GM10266 (cell line): ENCODE measurements around the gene GTPBP2.

Experiments used
- DNase-seq: peaks from one replicate; pipeline ENCODE4 v3.0.0; 2012; ENCODE audit errors: extremely low spot score
- TF ChIP-seq, protein P1 (sequence below): IDR thresholded peaks from 2 replicates; pipeline ENCODE4 v1.5.1; 2012; ENCODE audit warnings: mild to moderate bottlenecking, low read depth; ENCODE audit not compliant: control insufficient read depth, insufficient read depth; ENCODE audit errors: missing control alignments

The GTPBP2 gene

GRCh38 chr6:43673444-43674084, 44.5 kb upstream of the GTPBP2 start:
- TF ChIP-seq, protein P1, sequence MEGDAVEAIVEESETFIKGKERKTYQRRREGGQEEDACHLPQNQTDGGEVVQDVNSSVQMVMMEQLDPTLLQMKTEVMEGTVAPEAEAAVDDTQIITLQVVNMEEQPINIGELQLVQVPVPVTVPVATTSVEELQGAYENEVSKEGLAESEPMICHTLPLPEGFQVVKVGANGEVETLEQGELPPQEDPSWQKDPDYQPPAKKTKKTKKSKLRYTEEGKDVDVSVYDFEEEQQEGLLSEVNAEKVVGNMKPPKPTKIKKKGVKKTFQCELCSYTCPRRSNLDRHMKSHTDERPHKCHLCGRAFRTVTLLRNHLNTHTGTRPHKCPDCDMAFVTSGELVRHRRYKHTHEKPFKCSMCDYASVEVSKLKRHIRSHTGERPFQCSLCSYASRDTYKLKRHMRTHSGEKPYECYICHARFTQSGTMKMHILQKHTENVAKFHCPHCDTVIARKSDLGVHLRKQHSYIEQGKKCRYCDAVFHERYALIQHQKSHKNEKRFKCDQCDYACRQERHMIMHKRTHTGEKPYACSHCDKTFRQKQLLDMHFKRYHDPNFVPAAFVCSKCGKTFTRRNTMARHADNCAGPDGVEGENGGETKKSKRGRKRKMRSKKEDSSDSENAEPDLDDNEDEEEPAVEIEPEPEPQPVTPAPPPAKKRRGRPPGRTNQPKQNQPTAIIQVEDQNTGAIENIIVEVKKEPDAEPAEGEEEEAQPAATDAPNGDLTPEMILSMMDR = no peak
- DNase-seq = no peak

DNA sequence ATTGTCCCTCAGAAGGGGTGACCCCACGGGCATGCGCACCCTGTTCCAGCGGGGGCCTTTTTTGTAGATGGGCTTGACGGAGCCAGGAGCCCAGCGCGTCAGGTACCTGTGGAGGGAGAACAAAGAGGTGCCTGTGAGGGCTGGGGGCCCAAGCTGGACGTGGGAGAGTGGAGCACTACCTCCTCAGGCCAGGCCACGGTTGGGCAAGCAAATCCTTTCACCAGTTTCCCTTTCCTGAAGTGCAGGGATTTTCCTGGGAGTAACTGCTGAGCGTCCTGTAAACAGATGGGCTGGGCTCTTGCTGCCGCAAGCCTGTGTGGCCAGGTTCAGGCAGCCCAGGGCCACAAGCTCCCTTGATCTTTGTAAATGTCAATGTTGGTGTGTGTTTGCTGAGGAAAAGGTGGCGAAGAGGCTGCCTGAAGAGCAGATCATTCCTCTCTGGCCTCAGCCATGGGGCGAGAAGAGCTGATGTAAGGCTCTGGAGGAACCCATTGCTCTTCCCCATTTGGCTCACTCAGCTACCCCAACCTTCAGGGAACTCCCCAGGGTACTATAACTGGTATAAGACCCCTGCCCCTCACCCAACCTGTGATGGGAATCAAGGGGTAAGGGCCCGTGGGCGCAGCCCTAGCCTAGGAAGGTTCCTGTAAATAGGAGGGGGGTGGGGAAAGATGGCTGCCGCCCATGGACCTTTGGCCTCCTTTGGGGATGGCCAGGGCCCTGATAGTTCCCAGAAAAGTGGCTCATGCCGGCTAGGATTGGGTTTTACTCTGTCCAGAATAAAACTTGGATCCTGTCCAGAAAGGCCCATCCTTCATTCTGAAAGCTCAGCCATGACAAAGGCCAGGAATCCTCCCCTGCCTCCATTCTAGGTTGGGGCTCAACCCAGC, 43.0 kb upstream of the GTPBP2 start:
- no peak for DNase-seq
- TF ChIP-seq, protein P1 = no peak

GRCh38 chr6:43671011-43671800, 42.1 kb upstream of the GTPBP2 start:
- TF ChIP-seq, protein P1 = no peak
- no peak for DNase-seq

GRCh38 chr6:43670623-43670986, 41.5 kb upstream of the GTPBP2 start:
- TF ChIP-seq, protein P1 = no peak

DNA sequence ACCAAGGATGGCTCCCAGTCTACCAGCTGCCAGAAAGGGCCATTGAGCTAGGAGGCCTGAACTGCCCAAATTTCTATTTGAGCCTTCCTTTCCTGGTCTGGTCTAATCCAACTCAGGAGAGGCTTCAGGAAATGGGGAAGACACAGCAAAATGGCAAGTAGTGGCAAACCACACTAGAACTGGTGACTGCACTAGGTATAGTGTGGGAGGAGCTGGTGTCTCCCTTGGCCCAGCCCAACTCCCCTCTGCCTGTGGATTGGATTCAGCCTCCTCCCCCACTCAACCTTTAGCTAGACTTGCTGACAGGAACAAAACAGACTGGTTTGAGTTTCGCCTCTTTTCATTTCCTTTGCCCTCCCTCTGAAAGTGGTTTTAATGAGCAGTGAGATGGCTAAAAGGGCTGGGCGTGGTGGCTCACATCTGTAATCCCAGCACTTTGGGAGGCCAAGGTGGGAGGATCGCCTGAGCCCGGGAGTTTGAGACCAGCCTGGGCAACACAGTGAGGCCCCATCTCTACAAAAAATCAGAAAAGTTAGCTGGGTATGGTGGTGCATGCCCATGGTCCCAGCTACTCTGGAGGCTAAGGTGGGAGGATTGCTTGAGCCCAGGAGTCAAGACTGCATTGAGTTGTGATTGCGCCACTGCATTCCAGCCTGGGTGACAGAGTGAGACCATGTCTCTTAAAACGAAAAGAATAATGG, 41.0 kb upstream of the GTPBP2 start:
- TF ChIP-seq, protein P1 = no peak
- DNase-seq = no peak

More at GRCh38 chr6:43670623-43670986, 41.5 kb upstream of the GTPBP2 start:
- no peak for DNase-seq

DNA sequence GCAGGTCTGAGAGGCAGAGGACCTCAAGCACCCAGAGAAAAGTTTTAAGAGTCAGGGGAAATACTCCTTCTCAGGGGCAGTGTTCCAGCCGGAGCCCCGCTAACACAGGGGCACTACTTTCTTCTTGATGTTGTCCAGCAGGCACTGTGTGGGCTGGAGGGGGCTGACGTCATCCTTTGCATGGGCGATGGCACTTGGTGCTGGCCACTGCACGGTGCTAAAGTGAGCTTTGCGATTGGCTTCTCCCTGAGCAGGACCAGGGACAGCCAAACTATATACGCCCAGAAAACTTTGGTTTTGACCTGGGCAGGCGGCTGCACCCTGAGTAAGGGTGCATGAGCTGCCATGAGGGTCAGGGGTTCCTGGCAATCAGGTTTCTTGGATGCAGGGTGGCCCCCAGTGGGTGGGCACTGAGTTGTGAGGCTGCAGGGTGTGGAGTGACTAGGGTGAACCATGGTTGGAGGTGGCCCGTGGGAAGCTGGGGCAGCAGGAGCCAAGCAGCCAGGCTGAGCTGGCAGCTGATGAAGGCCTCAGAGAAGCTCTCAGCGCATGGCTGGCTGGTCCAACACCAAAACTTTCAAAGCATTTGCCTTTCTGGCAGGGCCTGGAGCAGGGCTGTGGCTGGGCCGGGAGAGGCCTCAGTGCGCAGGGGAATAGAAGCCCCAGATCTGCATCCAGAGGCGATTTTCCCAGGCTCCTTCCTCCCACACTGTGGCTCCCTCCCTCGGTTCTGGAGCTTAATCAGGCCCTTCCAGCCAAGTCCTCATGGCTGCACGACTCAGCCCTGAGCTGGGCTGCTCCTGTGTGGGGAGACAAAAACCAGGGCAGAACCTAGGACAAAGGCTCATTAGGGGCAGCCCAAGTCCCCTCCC, 40.2 kb upstream of the GTPBP2 start:
- TF ChIP-seq, protein P1 = no peak
- no peak for DNase-seq
